Mesenchymal stem cell (in vitro differentiated cells and primary cell): Measurements from ENCODE around the gene P3H2.

ENCODE experiments used
- DNase-seq: peaks from one replicate; pipeline ENCODE4 v3.0.0-alpha.2; 2013
- H2AFZ ChIP-seq: one replicate; pipeline ENCODE4 v1.6.1; 2013; ENCODE audit warnings: low read depth, mild to moderate bottlenecking, control low read depth, inconsistent platforms, low read length, moderate library complexity
- H2AK5ac ChIP-seq: 2 replicates; pipeline ENCODE4 v1.6.1; 2013; ENCODE audit warnings: low read length, moderate library complexity, mild to moderate bottlenecking, inconsistent platforms; ENCODE audit not compliant: severe bottlenecking
- H2BK120ac ChIP-seq: one replicate; pipeline ENCODE4 v1.6.1; 2013; ENCODE audit warnings: low read depth, mild to moderate bottlenecking, inconsistent platforms, low read length, moderate library complexity
- H2BK12ac ChIP-seq, 2 experiments: one replicate each; pipeline ENCODE4 v1.6.1; 2013; ENCODE audit warnings: inconsistent platforms in 2 of 2, low read length in 2 of 2, mild to moderate bottlenecking in 2 of 2, moderate library complexity in 2 of 2, control low read depth in 1 of 2
- H2BK15ac ChIP-seq: one replicate; pipeline ENCODE4 v1.6.1; 2013; ENCODE audit warnings: mild to moderate bottlenecking, low read depth, inconsistent platforms; ENCODE audit not compliant: poor library complexity, severe bottlenecking
- H2BK5ac ChIP-seq: 2 replicates; pipeline ENCODE4 v1.6.1; 2013; ENCODE audit warnings: low read depth, mild to moderate bottlenecking, low read length, control low read depth, inconsistent platforms; ENCODE audit not compliant: poor library complexity, severe bottlenecking
- H3K14ac ChIP-seq, 2 experiments: one replicate each; pipeline ENCODE4 v1.6.1; 2013; ENCODE audit warnings: inconsistent platforms in 2 of 2, low read length in 2 of 2, control low read depth in 1 of 2, mild to moderate bottlenecking in 1 of 2, moderate library complexity in 1 of 2
- H3K18ac ChIP-seq, 2 experiments: one replicate each; pipeline ENCODE4 v1.6.1; 2013; ENCODE audit warnings: inconsistent platforms in 2 of 2, low read length in 2 of 2, control low read depth in 1 of 2, low read depth in 1 of 2, mild to moderate bottlenecking in 1 of 2
- H3K23ac ChIP-seq, 2 experiments: one replicate each; pipeline ENCODE4 v1.6.1; 2013; ENCODE audit warnings: inconsistent platforms in 2 of 2, low read length in 2 of 2, mild to moderate bottlenecking in 2 of 2, moderate library complexity in 2 of 2, control low read depth in 1 of 2
- H3K27ac ChIP-seq: 2 replicates; pipeline ENCODE4 v1.5.1; 2013; ENCODE audit warnings: mild to moderate bottlenecking, moderate library complexity, low read length, control low read depth, inconsistent platforms; ENCODE audit not compliant: poor library complexity, severe bottlenecking
- H3K27me3 ChIP-seq, 2 experiments: 2 replicates each; pipeline versions ENCODE4 v1.6.1 to v1.7.0; 2013; ENCODE audit warnings: low read length in 2 of 2, mild to moderate bottlenecking in 2 of 2, moderate library complexity in 2 of 2, control low read depth in 1 of 2, inconsistent platforms in 1 of 2; ENCODE audit not compliant: control insufficient read depth in 1 of 2, insufficient read depth in 1 of 2
- H3K36me3 ChIP-seq, 2 experiments: 2 replicates each; pipeline versions ENCODE4 v1.6.1 to v1.7.0; 2013; ENCODE audit warnings: low read length in 2 of 2, control low read depth in 1 of 2, inconsistent platforms in 1 of 2, low read depth in 1 of 2, mild to moderate bottlenecking in 1 of 2; ENCODE audit not compliant: insufficient read depth in 2 of 2, control insufficient read depth in 1 of 2
- H3K4ac ChIP-seq, 2 experiments: one replicate each; pipeline ENCODE4 v1.6.1; 2013; ENCODE audit warnings: inconsistent platforms in 2 of 2, low read length in 2 of 2, mild to moderate bottlenecking in 2 of 2, moderate library complexity in 2 of 2, control low read depth in 1 of 2, low read depth in 1 of 2
- H3K4me1 ChIP-seq: 2 replicates; pipeline ENCODE4 v1.6.1; 2013; ENCODE audit warnings: low read depth, low read length, control low read depth; ENCODE audit not compliant: control insufficient read depth, insufficient read depth
- H3K4me2 ChIP-seq: 2 replicates; pipeline ENCODE4 v1.6.1; 2013; ENCODE audit warnings: low read length, mild to moderate bottlenecking, inconsistent platforms; ENCODE audit not compliant: poor library complexity, severe bottlenecking
- H3K4me3 ChIP-seq, 2 experiments: 2 replicates each; pipeline versions ENCODE4 v1.5.1 to v1.7.0; 2013; ENCODE audit warnings: low read length in 2 of 2, mild to moderate bottlenecking in 2 of 2, control low read depth in 1 of 2, low read depth in 1 of 2; ENCODE audit not compliant: insufficient read depth in 1 of 2
- H3K79me1 ChIP-seq: replicated peaks from 2 replicates; pipeline ENCODE4 v1.6.1; 2013; ENCODE audit warnings: mild to moderate bottlenecking, control low read depth, low read length, inconsistent platforms; ENCODE audit not compliant: poor library complexity, severe bottlenecking
- H3K9ac ChIP-seq: 2 replicates; pipeline ENCODE4 v1.7.0; 2013; ENCODE audit warnings: mild to moderate bottlenecking, low read length, moderate library complexity
- H3K9me3 ChIP-seq: 2 replicates; pipeline ENCODE4 v1.7.0; 2013; ENCODE audit warnings: mild to moderate bottlenecking, low read length; ENCODE audit not compliant: control insufficient read depth
- H4K8ac ChIP-seq: one replicate; pipeline ENCODE4 v1.6.1; 2013; ENCODE audit warnings: inconsistent platforms, mild to moderate bottlenecking, low read length, moderate library complexity
- H4K91ac ChIP-seq: one replicate; pipeline ENCODE4 v1.6.1; 2013; ENCODE audit warnings: mild to moderate bottlenecking, low read length, inconsistent platforms
- WGBS: methylation state at CpG from one replicate; pipeline ENCODE4 v1.1.7; 2013; ENCODE audit warnings: mixed read lengths; 5-methylcytosine and 5-hydroxymethylcytosine counted together

P3H2 gene

GRCh38 chr3:190048932-190049441, 71.7 kb downstream of the P3H2 start:
- no peaks in the 10 kb centered on the region for H3K9me3 ChIP-seq
- H3K14ac ChIP-seq: no peak overlapping the region
- H2BK120ac ChIP-seq: no peak overlapping the region
- H3K27me3 ChIP-seq: no peaks in the 10 kb centered on the region
- no peak overlapping the region for H2BK15ac ChIP-seq
- H3K23ac ChIP-seq: no peak overlapping the region
- no peak overlapping the region for H4K8ac ChIP-seq
- no peak overlapping the region for H3K18ac ChIP-seq
- H2BK5ac ChIP-seq: no peak overlapping the region
- H3K27ac ChIP-seq: peak overlapping the region; percentile 73
- peak; percentile 70 for DNase-seq
- no peak overlapping the region for H2BK12ac ChIP-seq
- no peak overlapping the region for H2AK5ac ChIP-seq
- 29% methylated on average over 5 of the region's 9 CpGs for WGBS
- no peaks in the 10 kb centered on the region for H3K36me3 ChIP-seq
- no peak overlapping the region for H2AFZ ChIP-seq
- H3K9ac ChIP-seq: peak overlapping the region; percentile 67
- peak overlapping the region in 1 of 2 experiments; percentile 69 for H3K4me3 ChIP-seq
- no peaks in the 10 kb centered on the region for H3K79me1 ChIP-seq
- peak overlapping the region; percentile 7 for H3K4me2 ChIP-seq
- peak overlapping the region in 1 of 2 experiments; percentile 30 for H3K4ac ChIP-seq
- no peaks in the 10 kb centered on the region for H3K4me1 ChIP-seq
- no peak overlapping the region for H4K91ac ChIP-seq

DNA sequence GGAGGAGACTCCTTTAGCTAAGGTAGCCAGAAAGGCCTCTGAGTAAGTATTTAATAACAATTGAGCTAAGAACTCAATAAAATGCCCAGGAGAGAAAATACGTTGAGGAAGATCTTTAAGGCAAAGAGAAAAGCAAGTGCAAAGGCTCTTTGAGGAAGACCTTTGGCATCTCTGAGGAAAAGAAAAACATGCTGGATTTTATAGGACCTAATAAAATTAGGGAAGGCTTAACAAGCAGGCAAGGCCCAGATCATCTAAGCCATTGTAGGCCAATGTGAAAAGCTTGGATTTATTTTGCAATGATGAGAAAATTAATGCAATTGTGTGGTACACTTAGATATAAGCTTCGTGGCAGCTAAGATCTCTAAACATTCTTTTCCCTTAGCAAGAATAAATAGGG, 75.7 kb downstream of the P3H2 start:
- H3K4me3 ChIP-seq: no peak overlapping the region
- DNase-seq: no peak

DNA sequence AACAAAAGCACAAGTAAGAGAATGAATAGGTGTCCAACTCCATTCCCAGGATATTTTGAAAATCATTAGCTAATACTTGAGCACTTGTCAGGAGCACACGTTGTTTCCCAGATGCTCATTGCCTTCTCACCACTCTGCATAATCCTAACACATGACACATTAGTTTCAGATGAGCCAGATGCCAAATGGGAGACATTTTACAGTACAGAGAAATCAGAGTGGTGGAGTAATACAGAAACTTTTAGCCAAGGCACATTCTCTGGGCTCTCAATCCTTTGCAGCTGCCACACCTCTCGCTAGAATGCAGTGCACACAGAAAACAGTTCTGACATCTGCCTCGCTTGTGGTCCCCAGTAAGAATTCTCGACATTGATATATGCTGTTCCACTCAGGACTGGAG, 76.6 kb downstream of the P3H2 start:
- Histone ChIP-seq H3K4me2 (no peak overlapping the region), H2BK120ac (no peak overlapping the region), H3K36me3 (no peaks in the 10 kb centered on the region), H3K27ac (peak overlapping the region; percentile 3), H3K4ac (no peak overlapping the region), H3K9ac (no peak overlapping the region), H3K4me3 (no peak overlapping the region), H4K8ac (no peak overlapping the region), H3K18ac (no peak overlapping the region), H3K27me3 (no peaks in the 10 kb centered on the region), H2AFZ (no peak overlapping the region), H3K14ac (no peak overlapping the region), H2AK5ac (no peak overlapping the region), H4K91ac (no peak overlapping the region), H2BK12ac (no peak overlapping the region), H2BK5ac (no peak overlapping the region), H3K9me3 (no peaks in the 10 kb centered on the region), H2BK15ac (no peak overlapping the region), H3K79me1 (no peaks in the 10 kb centered on the region), H3K4me1 (peaks cover 2% of the 10 kb centered on the region), H3K23ac (no peak overlapping the region)
- 38% methylated on average over 4 of the region's 4 CpGs for WGBS
- DNase-seq: peak; percentile 71

More for the DNA sequence above, 75.7 kb downstream of the P3H2 start:
- no peak overlapping the region for H2AK5ac ChIP-seq
- no peak overlapping the region for H2BK120ac ChIP-seq
- H3K18ac ChIP-seq: no peak overlapping the region
- no peak overlapping the region for H3K27ac ChIP-seq
- no peak overlapping the region for H2BK15ac ChIP-seq
- H3K27me3 ChIP-seq: no peaks in the 10 kb centered on the region
- H3K4me1 ChIP-seq: peaks cover 2% of the 10 kb centered on the region
- no peak overlapping the region for H4K8ac ChIP-seq
- no peak overlapping the region for H3K23ac ChIP-seq
- no peak overlapping the region for H4K91ac ChIP-seq
- H3K4me2 ChIP-seq: no peak overlapping the region
- no peak overlapping the region for H2AFZ ChIP-seq
- no peak overlapping the region for H2BK5ac ChIP-seq
- H2BK12ac ChIP-seq: no peak overlapping the region
- no peak overlapping the region for H3K4ac ChIP-seq
- H3K9ac ChIP-seq: no peak overlapping the region
- H3K14ac ChIP-seq: no peak overlapping the region
- H3K9me3 ChIP-seq: no peaks in the 10 kb centered on the region
- no peaks in the 10 kb centered on the region for H3K79me1 ChIP-seq
- 91% methylated on average over 2 of the region's 2 CpGs for WGBS
- H3K36me3 ChIP-seq: no peaks in the 10 kb centered on the region

- Histone ChIP-seq H3K27ac (no peak overlapping the region), H3K79me1 (no peaks in the 10 kb centered on the region), H2BK15ac (no peak overlapping the region), H3K18ac (no peak overlapping the region), H2BK120ac (no peak overlapping the region), H2BK12ac (no peak overlapping the region), H2BK5ac (no peak overlapping the region), H3K4me2 (no peak overlapping the region), H2AFZ (no peak overlapping the region), H3K4me3 (no peak overlapping the region), H3K4me1 (peaks cover 2% of the 10 kb centered on the region), H3K27me3 (no peaks in the 10 kb centered on the region), H4K91ac (no peak overlapping the region), H3K14ac (no peak overlapping the region), H3K9ac (no peak overlapping the region), H3K23ac (no peak overlapping the region), H3K4ac (no peak overlapping the region), H3K36me3 (no peaks in the 10 kb centered on the region), H3K9me3 (no peaks in the 10 kb centered on the region), H2AK5ac (no peak overlapping the region), H4K8ac (no peak overlapping the region)
- DNase-seq: no peak
These were observed 77.0 kb downstream of the P3H2 start for GRCh38 chr3:190043741-190044140.
